Esophagus squamous epithelium (tissue), 5 donors: Measurements from ENCODE around the gene COL18A1. TPM values are rescaled to one million over a fixed set of nuclear protein-coding genes. Genes with fewer than 3 reads are reported as not detected.
A peak's percentile ranks its signal among the peaks of the same experiment; 100 is the strongest.

Source experiments
- DNase-seq: peaks from one replicate; lab custom pipeline; 2025; lab: John Stamatoyannopoulos, UW
- H3K27ac ChIP-seq, 4 donors: fragments of 200-600 bp; sonication (generic); one replicate each; pipeline ENCODE4 v1.5.1; 2016 to 2019; ENCODE audit warnings: mild to moderate bottlenecking in 1 of 4
- H3K27me3 ChIP-seq, 4 donors: fragments of 200-600 bp; sonication (generic); 1 replicate in 3 of 4; 2 replicates in 1 of 4; pipeline versions ENCODE4 v1.5.1 to v1.6.0; 2017 to 2021; ENCODE audit warnings: antibody characterized with exemption in 1 of 4
- H3K36me3 ChIP-seq, 3 donors: fragments of 200-600 bp; sonication (generic); one replicate each; pipeline ENCODE4 v1.5.1; 2016 to 2019
- H3K4me1 ChIP-seq, 3 donors: fragments of 200-600 bp; sonication (generic); one replicate each; pipeline ENCODE4 v1.5.1; 2017 to 2019
- H3K4me3 ChIP-seq, 4 donors: fragments of 200-600 bp; sonication (generic); 1 replicate in 3 of 4; 2 replicates in 1 of 4; pipeline ENCODE4 v1.5.1; 2016 to 2019; ENCODE audit warnings: mild to moderate bottlenecking in 2 of 4, moderate library complexity in 1 of 4
- H3K9me3 ChIP-seq, 3 donors: fragments of 200-600 bp; sonication (generic); one replicate each; pipeline ENCODE4 v1.5.1; 2016 to 2019
- CTCF ChIP-seq, 6 experiments: fragments of 450-650 bp in 4 of 6; fragments of 200-600 bp in 2 of 6; sonication (generic) in 2 of 6; IDR thresholded peaks; one replicate each; pipeline ENCODE4 v1.5.1; 2016 to 2019; ENCODE audit warnings: antibody characterized with exemption in 6 of 6, mild to moderate bottlenecking in 4 of 6, moderate library complexity in 4 of 6
- POLR2A ChIP-seq, 4 donors: fragments of 450-650 bp; IDR thresholded peaks; one replicate each; pipeline ENCODE4 v1.6.1; 2017; ENCODE audit warnings: antibody characterized with exemption in 4 of 4, mild to moderate bottlenecking in 4 of 4, moderate library complexity in 3 of 4
- WGBS, 2 donors: methylation state at CpG; one replicate each; pipeline ENCODE4 v1.1.5; 2018; 5-methylcytosine and 5-hydroxymethylcytosine counted together
- intact Hi-C: fragments of 100-400 bp; cut with DNase I; formaldehyde crosslinking; loops from one replicate; pipeline ENCODE4 v1.15.0; 2022
- total RNA-seq, 4 donors: library from RNA; depleted of rRNA; stranded (reverse); fragments of >200 nt; gene quantifications; one replicate each; pipeline ENCODE4 v1.1.0, GENCODE V29; 2016
- donor health status: DM: yes; HTN: yes; CAD: no.

The COL18A1 gene
- total RNA-seq, 4 donors from 2014 or later: 38.9 to 69.0 (median 52.5) TPM

DNA sequence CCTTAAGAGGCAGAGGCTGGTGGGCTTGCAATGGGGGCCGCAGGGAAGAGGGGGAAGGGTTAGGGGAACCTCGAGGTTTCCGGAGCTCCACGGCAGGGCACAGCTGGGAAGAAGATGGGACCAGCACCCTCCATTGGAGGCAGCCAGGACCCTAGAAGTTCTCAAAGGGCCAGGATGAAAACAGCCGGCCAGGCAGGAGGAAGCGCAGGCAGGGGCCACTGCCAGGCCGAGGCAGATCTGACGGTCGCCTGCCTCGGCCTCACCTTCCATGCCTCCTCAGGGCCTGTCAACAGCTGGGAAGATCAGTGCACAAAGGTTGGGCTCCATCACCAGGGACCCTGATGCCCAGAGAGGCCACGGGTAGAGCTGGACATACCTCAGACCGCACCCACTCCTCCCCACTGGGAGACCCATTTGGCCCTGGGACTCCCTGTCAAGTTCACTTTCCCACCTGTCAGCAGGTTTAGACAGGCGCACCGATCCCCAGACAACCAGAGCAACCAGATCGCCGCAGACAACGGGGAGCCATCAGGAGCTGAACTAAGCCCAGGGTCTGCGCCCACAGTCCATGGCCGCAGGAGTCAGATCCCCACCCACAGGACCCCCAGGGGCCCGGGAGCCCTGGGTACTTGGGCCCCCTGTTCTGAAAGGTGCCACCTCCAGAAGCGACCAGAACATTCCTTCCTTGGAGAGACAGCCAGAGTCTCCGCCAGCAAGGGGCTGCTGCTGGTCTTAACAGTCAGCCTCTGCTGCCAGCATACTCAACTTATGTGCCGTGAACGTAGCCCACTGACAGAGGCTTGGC, 135.0 kb downstream of the COL18A1 start:
- no peaks in the 10 kb centered on the region for H3K27me3 ChIP-seq
- H3K9me3 ChIP-seq: no peaks in the 10 kb centered on the region
- 79 to 89% methylated on average over 8 to 11 of the region's 24 CpGs for WGBS, 2 donors
- no peak for DNase-seq
- peaks cover 11 to 25% (median 24%) of the 10 kb centered on the region in 3 donors for H3K4me1 ChIP-seq
- no peak overlapping the region for H3K27ac ChIP-seq
- H3K36me3 ChIP-seq: no peaks in the 10 kb centered on the region
- no peak overlapping the region for H3K4me3 ChIP-seq
- intact Hi-C loops: no loop called here
- TF ChIP-seq CTCF (IDR thresholded peaks at IDR 0.05): no peak
- no peak for TF ChIP-seq POLR2A (IDR thresholded peaks at IDR 0.05)

DNA sequence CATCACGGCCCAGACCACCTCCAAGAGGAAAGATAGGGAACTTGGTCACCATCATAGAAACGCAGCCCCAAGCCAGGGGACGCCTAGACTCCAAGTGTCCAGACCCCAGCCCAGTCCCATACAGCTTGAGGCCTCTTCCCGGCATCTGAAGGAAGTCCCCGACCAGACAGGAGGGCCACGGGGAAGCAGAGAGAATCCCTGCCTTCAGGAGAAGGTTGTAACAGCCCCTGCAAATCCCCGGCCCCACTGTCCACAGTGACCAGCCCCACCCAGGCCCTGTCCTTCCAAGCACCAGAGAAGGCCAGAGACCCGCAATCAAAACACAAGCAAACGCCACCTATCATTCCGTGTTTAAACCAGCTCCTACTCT, 135.6 kb downstream of the COL18A1 start:
- DNase-seq: no peak
- TF ChIP-seq CTCF (IDR thresholded peaks at IDR 0.05) (no peak), POLR2A (IDR thresholded peaks at IDR 0.05) (no peak)
- H3K4me1 ChIP-seq: peaks cover 11 to 25% (median 24%) of the 10 kb centered on the region in 3 donors

DNA sequence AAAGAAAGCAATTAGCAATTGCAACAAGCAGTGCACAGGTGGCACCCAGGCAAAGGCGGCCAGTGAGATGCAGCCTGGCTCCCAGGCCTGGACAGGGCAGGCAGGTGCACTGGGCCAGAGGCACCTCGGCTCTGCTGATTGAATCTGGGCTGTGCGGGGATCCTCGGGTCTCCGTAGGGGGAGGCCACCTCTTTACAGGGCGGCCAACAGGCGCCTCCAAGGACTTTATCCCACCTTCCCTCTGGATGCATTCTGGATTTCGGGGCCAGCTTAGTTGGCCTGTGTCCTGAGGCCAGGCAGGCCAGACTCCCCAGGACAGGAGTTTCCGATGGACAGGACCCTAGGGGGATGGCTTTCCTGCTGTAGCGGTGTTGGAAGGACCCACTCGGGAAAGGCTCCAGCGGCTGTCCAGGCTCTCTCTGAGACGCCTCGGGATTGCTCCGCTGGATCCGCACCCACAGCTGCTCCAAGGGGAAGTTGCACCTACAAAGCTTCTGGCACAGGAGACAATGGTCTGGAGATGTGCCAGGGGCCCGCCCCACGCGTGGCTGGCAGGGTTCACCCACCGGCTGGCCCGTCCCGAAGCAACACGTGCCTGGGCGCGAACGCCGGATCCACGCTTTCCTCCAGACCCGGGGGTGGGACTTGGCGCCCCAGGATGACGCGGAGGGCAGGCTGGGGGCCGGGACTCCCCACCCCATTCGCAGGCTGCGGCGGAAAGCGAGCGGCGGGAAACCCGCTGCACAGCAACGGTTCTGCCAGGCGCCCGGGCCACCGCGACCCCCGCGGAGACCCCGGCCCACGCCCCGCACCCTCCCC, 136.5 kb downstream of the COL18A1 start:
- DNase-seq: no peak
- peak overlapping the region in 3 of 4 donors; percentile 72 to 81 (median 77) for H3K27ac ChIP-seq
- intact Hi-C loops: no loop called here
- H3K4me1 ChIP-seq: peaks cover 11 to 25% (median 24%) of the 10 kb centered on the region in 3 donors
- TF ChIP-seq CTCF (IDR thresholded peaks at IDR 0.05) (no peak), POLR2A (IDR thresholded peaks at IDR 0.05) (no peak)
- no peaks in the 10 kb centered on the region for H3K9me3 ChIP-seq
- H3K36me3 ChIP-seq: no peaks in the 10 kb centered on the region
- peak overlapping the region; percentile 50 to 86 (median 68) for H3K4me3 ChIP-seq
- H3K27me3 ChIP-seq: no peaks in the 10 kb centered on the region
- 59% methylated on average over 3 of the region's 50 CpGs; no CpG with 5 or more reads in 1 of the 2 donors for WGBS, 2 donors

More for the DNA sequence above, 135.6 kb downstream of the COL18A1 start:
- intact Hi-C loops: no loop called here
- H3K27me3 ChIP-seq: no peaks in the 10 kb centered on the region
- no peaks in the 10 kb centered on the region for H3K9me3 ChIP-seq
- no peaks in the 10 kb centered on the region for H3K36me3 ChIP-seq
- 80 to 89% methylated on average over 6 to 9 of the region's 10 CpGs for WGBS, 2 donors
- H3K4me3 ChIP-seq: no peak overlapping the region
- H3K27ac ChIP-seq: no peak overlapping the region

GRCh38 chr21:45542242-45542666, 137.3 kb downstream of the COL18A1 start, which contains the start of gene SLC19A1:
Gene SLC19A1 (minus strand): TSS chr21:45542440. CDS start chr21:45537959, 4,481 bp downstream.
- peak within 1 kb of the TSS; percentile 50 to 86 (median 68) for H3K4me3 ChIP-seq
- no peaks in the 10 kb centered on the region for H3K27me3 ChIP-seq
- H3K27ac ChIP-seq: peak within 1 kb of the TSS; percentile 53 to 81 (median 74)
- TF ChIP-seq CTCF (IDR thresholded peaks at IDR 0.05) (peak in 5 of 6 experiments; percentile 18 to 69 (median 65)), POLR2A (IDR thresholded peaks at IDR 0.05) (peak in 1 of 4 donors; percentile 34)
- H3K9me3 ChIP-seq: no peaks in the 10 kb centered on the region
- DNase-seq: no peak
- H3K4me1 ChIP-seq: peaks cover 11 to 25% (median 24%) of the 10 kb centered on the region in 3 donors
- no peaks in the 10 kb centered on the region for H3K36me3 ChIP-seq
- WGBS, 2 donors: no CpG with 5 or more reads among the region's 59 CpGs
- intact Hi-C loops: no loop called here
